Neural progenitor cell (in vitro differentiated cells): ENCODE results near the gene ACVR1.

Source experiments
- CTCF ChIP-seq: fragments of 200-600 bp; sonication (generic); IDR thresholded peaks from 2 replicates; pipeline ENCODE4 v1.5.1; 2017; ENCODE audit warnings: antibody characterized with exemption, mild to moderate bottlenecking
- EZH2 ChIP-seq: fragments of 200-600 bp; sonication (generic); IDR thresholded peaks from 2 replicates; pipeline ENCODE4 v1.6.1; 2017; ENCODE audit warnings: antibody characterized with exemption, mild to moderate bottlenecking, moderate library complexity
- EZH2phosphoT487 ChIP-seq: fragments of 200-600 bp; sonication (generic); IDR thresholded peaks from 2 replicates; pipeline ENCODE4 v1.6.1; 2017; ENCODE audit warnings: antibody characterized with exemption

- TF ChIP-seq EZH2 (no peak), CTCF (no peak), EZH2phosphoT487 (no peak)
Observed at GRCh38 chr2:157843935-157844334, 32.2 kb downstream of the ACVR1 start.
